22Rv1 (cell line): ENCODE measurements around the gene EPGN.

ENCODE experiments used
- CTCF ChIP-seq: fragments of 450-650 bp; IDR thresholded peaks from 2 replicates; pipeline ENCODE4 v1.5.1; 2017; ENCODE audit warnings: mild to moderate bottlenecking
- ZFX ChIP-seq: fragments of 450-650 bp; IDR thresholded peaks from 2 replicates; pipeline ENCODE4 v1.6.1; 2017; ENCODE audit warnings: antibody characterized with exemption, borderline replicate concordance

DNA sequence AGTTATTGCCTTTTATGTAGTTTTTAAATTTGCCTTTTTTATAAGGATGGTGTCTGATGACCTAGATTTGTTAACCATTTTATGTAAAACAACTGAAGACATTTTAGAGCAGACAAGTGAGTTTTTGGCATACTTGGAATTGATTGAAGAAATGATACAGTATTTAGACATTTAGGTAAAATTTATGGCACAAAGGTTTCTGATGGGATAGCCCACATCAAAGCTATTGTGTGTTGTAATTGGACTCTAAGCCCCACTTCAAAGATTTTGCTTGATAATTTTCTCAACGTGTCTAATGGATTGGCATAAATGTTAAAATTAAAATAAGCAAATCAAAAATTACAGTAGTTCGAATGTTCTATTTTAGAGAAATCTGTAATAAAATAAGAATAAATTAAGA lies 17.6 kb downstream of the EPGN start:
- TF ChIP-seq CTCF (no peak), ZFX (no peak)
